ENCODE measurements around the gene NUDT14. TPM values are rescaled to one million over a fixed set of nuclear protein-coding genes. Genes with fewer than 3 reads are reported as not detected.

The NUDT14 gene
- polyA plus RNA-seq, 1 experiment = 10.9 TPM

DNA sequence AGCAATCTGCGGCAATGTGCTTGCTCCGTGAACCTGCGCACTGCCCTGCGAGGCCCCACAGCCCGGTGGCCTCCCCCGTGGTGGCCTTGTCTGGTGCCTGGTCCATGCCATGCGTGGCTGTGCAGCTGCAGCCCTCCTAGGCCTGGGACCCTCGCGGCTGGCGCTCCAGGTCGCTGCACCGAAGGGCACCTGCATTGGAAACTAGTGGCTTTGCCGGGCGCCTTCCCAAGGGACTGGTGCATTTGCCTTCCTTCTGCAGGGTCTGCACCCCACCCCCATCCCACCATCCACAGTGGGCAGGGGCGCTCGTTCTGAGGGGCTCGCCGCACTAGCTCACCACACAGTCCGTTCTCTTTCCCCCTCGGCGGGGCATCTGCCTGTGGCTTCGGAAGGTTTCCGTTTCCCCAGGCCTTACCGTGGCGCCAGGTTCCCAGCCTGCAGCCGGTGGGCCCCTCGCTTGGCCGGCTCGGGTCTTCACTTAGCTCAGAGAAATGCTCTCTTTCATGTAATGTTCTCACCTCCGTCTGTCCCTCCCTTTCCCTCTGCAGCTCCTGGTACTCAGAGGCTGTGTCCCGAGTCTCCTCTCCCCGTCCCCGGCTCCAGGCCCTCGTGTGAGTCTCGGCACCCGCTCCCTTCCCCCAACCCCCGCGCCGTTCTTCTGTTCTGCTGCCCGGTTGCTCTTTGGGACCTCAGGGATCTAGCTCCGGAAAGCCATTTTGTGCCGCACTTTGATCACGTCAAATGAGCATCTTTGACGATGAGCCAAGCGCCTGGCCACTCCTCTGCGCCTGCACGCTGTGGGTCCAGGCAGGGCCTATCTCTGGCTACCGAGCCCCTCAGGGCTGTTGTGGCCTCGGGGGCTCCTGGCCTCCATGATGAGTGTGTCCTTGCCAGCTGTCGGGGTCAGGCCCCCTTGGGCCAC is 44.5 kb downstream of the NUDT14 start:
- ChIA-PET POLR2A (no interaction called here), CTCF (no interaction called here)
- TF ChIP-seq, protein P1, sequence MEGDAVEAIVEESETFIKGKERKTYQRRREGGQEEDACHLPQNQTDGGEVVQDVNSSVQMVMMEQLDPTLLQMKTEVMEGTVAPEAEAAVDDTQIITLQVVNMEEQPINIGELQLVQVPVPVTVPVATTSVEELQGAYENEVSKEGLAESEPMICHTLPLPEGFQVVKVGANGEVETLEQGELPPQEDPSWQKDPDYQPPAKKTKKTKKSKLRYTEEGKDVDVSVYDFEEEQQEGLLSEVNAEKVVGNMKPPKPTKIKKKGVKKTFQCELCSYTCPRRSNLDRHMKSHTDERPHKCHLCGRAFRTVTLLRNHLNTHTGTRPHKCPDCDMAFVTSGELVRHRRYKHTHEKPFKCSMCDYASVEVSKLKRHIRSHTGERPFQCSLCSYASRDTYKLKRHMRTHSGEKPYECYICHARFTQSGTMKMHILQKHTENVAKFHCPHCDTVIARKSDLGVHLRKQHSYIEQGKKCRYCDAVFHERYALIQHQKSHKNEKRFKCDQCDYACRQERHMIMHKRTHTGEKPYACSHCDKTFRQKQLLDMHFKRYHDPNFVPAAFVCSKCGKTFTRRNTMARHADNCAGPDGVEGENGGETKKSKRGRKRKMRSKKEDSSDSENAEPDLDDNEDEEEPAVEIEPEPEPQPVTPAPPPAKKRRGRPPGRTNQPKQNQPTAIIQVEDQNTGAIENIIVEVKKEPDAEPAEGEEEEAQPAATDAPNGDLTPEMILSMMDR (IDR thresholded peaks at IDR 0.05; ENCODE audit: insufficient read depth, low read depth, low read length) = no peak

DNA sequence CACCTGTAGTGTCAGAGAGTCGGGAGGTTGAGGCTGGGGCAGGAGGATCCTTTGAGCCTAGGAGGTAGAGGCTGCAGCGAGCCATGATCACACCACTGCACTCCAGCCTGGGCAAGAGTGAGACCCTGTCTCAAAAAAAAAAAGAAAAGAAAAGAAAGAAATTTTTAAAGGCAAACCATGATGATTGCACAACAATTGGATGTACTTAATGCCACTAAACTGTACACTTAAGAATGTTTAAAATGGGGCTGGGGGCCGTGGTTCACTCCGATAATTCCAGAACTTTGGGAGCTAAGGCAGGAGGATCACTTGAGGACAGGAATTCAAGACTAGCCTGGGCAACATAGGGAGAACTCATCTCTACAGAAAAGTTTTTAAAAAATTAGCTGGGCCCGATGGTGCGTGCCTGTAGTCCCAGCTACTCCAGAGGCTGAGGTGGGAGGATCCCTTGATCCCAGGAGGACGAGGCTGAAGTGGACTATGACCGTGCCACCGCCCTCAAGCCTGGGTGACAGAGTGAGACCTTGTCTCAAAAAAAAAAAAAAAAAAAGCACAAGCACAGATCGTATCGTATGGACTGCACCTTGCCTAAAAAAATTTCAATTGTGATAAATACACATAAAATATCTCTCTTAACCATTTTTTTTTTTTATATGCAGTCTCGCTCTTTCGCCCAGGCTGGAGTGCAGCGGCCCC is 45.3 kb downstream of the NUDT14 start:
- Histone ChIP-seq H3K4me3 (ENCODE audit: low read depth, low read length) (no peak overlapping the region), H3K27me3 (ENCODE audit: control insufficient read depth, insufficient read depth, low read length) (no peaks in the 10 kb centered on the region; the same call in none of the 2 replicates), H3K36me3 (ENCODE audit: control insufficient read depth, insufficient read depth, low read length) (no peaks in the 10 kb centered on the region)
- ChIA-PET CTCF (no interaction called here), POLR2A (no interaction called here)
- TF ChIP-seq, protein P1 (IDR thresholded peaks at IDR 0.05; ENCODE audit: insufficient read depth, low read depth, low read length) = no peak
- no peak for DNase-seq (ENCODE audit: low read depth)

More for the DNA sequence above, 44.5 kb downstream of the NUDT14 start:
- Histone ChIP-seq H3K27me3 (ENCODE audit: control insufficient read depth, insufficient read depth, low read length) (no peaks in the 10 kb centered on the region; the same call in none of the 2 replicates), H3K4me3 (ENCODE audit: low read depth, low read length) (no peak overlapping the region), H3K36me3 (ENCODE audit: control insufficient read depth, insufficient read depth, low read length) (no peaks in the 10 kb centered on the region)
- no peak for DNase-seq (ENCODE audit: low read depth)

DNA sequence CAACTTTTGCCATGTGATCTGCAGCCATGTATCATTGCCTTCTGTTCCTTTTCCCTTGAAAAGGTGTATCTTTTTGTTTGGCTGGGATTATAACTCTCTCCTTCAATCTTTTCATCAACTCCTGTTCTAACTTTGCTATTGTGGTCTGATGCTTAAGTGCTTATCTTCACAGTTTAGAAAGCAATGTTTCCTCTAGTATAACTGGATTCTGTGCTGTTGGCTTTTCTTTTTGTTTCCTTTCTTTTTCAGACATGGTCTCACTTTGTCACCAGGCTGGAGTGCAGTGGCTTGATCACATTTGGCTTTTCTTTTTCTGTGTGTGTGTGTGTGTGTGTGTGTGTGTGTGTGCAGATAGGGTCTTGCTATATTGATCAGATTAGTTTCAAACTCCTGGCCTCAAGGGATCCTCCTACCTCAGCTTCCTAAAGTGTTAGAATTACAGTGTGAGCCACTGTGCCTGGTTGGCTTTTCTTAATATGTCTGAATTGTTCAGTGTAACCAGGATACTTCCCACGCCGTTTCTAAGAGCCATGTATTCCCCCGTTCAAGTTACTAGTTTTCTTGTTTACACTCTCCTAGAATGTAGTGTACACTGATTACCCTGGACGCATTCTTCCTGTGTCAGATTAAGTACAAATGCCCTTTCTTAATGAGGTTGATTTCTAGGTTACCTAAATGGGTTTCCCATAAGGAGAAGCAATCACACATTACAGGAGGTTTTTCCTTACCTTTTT is 48.0 kb downstream of the NUDT14 start:
- POLR2A ChIA-PET = no interaction called here
- Histone ChIP-seq H3K36me3 (ENCODE audit: control insufficient read depth, insufficient read depth, low read length) (no peaks in the 10 kb centered on the region), H3K27me3 (ENCODE audit: control insufficient read depth, insufficient read depth, low read length) (peaks cover under 1% of the 10 kb centered on the region), H3K4me3 (ENCODE audit: low read depth, low read length) (no peak overlapping the region)
- CTCF ChIA-PET = interaction anchor here (1.0 kb wide), 1 partner anchor 88 kb away, joined by 3 read pairs; no protein-coding TSS in a partner anchor
- TF ChIP-seq, protein P1 (IDR thresholded peaks at IDR 0.05; ENCODE audit: insufficient read depth, low read depth, low read length) = no peak
- DNase-seq (ENCODE audit: low read depth) = no peak

DNA sequence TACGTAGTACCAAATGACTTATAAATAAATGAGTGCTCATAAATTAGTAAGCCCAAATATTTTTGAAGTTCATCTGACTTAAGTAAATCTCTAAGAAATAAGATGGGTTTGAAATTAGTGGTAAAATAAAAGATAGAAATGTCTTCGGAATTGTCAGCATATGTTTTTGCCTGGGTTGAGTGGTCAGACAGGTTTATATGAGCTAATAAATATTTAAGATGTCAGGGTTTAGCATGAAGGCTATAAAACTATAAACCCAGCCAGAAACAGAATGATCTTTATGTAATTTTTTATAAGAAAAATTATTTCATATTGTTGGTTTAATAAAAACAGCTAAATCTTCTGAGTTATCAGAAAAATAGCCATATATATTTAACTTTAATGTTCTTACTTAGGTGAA is 49.9 kb downstream of the NUDT14 start:
- ChIA-PET CTCF (interaction anchor here (1.1 to 1.3 kb wide), 2 partner anchors 15 to 40 kb away, joined by 3 read pairs; no protein-coding TSS in a partner anchor), POLR2A (no interaction called here)

More for the DNA sequence above, 49.9 kb downstream of the NUDT14 start:
- DNase-seq (ENCODE audit: low read depth) = no peak
- H3K27me3 ChIP-seq (ENCODE audit: control insufficient read depth, insufficient read depth, low read length) = peaks cover 5% of the 10 kb centered on the region
- H3K36me3 ChIP-seq (ENCODE audit: control insufficient read depth, insufficient read depth, low read length) = no peaks in the 10 kb centered on the region
- TF ChIP-seq, protein P1 (IDR thresholded peaks at IDR 0.05; ENCODE audit: insufficient read depth, low read depth, low read length) = no peak
- no peak overlapping the region for H3K4me3 ChIP-seq (ENCODE audit: low read depth, low read length)

All from BJ (cell line).